ENCODE measurements around the gene TMC5. TPM values are rescaled to one million over a fixed set of nuclear protein-coding genes. Genes with fewer than 3 reads are reported as not detected.
"Not testable (repeated sequence)": the region's sequence is repeated elsewhere in the genome, so short reads cannot be mapped to it uniquely, and the experiment has no call there.

Gene TMC5, protein sequence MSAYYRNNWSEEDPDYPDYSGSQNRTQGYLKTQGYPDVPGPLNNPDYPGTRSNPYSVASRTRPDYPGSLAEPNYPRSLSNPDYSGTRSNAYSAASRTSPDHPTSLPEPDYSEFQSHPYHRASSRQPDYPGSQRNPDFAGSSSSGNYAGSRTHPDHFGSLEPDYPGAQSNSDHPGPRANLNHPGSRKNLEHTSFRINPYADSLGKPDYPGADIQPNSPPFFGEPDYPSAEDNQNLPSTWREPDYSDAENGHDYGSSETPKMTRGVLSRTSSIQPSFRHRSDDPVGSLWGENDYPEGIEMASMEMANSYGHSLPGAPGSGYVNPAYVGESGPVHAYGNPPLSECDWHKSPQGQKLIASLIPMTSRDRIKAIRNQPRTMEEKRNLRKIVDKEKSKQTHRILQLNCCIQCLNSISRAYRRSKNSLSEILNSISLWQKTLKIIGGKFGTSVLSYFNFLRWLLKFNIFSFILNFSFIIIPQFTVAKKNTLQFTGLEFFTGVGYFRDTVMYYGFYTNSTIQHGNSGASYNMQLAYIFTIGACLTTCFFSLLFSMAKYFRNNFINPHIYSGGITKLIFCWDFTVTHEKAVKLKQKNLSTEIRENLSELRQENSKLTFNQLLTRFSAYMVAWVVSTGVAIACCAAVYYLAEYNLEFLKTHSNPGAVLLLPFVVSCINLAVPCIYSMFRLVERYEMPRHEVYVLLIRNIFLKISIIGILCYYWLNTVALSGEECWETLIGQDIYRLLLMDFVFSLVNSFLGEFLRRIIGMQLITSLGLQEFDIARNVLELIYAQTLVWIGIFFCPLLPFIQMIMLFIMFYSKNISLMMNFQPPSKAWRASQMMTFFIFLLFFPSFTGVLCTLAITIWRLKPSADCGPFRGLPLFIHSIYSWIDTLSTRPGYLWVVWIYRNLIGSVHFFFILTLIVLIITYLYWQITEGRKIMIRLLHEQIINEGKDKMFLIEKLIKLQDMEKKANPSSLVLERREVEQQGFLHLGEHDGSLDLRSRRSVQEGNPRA
- total RNA-seq: 68.7 TPM
- long read RNA-seq, full-length matches to known transcripts: 15 of 66 reads
- long read RNA-seq, partial matches to known transcripts: 21 of 66 reads
- long read RNA-seq, other reads (novel, unspliced or antisense): 30 of 66 reads

DNA sequence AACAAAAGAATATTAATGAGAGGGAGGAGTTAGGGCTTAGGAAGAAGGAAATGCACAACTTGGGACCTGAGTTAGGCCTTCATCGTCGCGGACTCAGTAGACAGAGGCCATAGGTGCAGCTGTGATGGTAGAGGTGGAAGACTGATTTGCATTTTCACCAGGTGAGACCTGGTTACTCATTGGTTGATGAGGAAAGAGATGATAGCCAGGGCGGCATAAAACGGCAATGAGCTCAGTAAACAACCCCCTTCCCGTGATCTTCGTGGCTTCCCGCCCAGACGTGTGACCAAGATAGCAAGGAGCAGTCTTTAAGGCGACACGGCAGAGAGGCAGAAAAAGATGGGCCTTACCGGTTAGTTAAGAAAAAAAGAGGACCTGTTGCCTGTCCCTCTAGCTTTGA, at the start of gene TMC5:
TMC5 (plus strand) TSS at position 244 of the 400 bp plus-strand sequence. CDS start 22,156 bp downstream, outside the sequence.
- Histone ChIP-seq H3K36me3 (no peaks in the 10 kb centered on the region), H3K4me1 (no peaks in the 10 kb centered on the region), H3K9me3 (no peaks in the 10 kb centered on the region), H3K4me3 (peak within 1 kb of the TSS; percentile 32), H3K27ac (peak within 1 kb of the TSS; percentile 3), H3K27me3 (no peaks in the 10 kb centered on the region)
- DNase-seq: no peak
- intact Hi-C loops (cut with DNase I): no loop called here
- TF ChIP-seq, protein P1, sequence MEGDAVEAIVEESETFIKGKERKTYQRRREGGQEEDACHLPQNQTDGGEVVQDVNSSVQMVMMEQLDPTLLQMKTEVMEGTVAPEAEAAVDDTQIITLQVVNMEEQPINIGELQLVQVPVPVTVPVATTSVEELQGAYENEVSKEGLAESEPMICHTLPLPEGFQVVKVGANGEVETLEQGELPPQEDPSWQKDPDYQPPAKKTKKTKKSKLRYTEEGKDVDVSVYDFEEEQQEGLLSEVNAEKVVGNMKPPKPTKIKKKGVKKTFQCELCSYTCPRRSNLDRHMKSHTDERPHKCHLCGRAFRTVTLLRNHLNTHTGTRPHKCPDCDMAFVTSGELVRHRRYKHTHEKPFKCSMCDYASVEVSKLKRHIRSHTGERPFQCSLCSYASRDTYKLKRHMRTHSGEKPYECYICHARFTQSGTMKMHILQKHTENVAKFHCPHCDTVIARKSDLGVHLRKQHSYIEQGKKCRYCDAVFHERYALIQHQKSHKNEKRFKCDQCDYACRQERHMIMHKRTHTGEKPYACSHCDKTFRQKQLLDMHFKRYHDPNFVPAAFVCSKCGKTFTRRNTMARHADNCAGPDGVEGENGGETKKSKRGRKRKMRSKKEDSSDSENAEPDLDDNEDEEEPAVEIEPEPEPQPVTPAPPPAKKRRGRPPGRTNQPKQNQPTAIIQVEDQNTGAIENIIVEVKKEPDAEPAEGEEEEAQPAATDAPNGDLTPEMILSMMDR (IDR thresholded peaks at IDR 0.05): no peak
- ATAC-seq: peak; percentile 53

DNA sequence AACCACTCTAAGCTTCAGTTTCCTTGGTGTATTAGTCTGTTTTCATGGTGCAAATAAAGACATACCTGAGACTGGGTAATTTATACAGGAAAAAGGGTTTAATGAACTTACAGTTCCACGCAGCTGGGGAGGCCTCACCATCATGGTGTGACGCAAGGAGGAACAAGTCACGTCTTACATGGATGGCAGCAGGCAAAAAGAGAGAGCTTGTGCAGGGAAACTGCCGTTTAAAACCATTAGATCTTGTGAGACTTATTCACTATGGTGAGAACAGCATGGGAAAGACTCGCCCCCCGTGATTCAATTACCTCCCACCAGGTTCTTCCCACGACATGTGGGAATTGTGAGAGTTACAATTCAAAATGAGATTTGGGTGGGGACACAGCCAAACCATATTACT, 45.1 kb upstream of the TMC5 start:
- intact Hi-C loops (cut with DNase I): loop anchor here (10.0 kb wide), 1 partner anchor 288 kb away; no protein-coding TSS in a partner anchor
- H3K27ac ChIP-seq, H3K27me3 ChIP-seq, H3K36me3 ChIP-seq, H3K4me1 ChIP-seq, ATAC-seq, H3K4me3 ChIP-seq, H3K9me3 ChIP-seq, DNase-seq: not testable (repeated sequence)

DNA sequence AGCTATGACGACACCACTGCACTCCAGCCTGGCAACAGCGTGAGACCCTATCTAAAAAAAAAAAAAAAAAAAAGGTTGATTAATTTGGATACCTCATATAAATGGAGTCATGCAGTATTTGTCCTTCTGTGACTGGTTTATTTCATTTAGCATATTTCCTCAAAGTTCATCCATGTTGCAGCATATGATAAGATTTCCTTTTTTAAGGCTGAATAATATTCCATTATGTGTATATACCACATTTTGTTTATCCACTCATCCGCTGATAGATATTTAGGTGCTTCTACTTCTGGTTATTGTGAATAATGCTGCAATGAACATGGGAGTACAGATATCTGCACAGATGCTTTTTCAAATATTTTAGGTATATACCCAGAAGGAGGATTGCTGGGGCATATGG, 43.3 kb upstream of the TMC5 start:
- H3K4me1 ChIP-seq: no peaks in the 10 kb centered on the region
- no peaks in the 10 kb centered on the region for H3K27me3 ChIP-seq
- no peak for DNase-seq
- no peak overlapping the region for H3K4me3 ChIP-seq
- no peaks in the 10 kb centered on the region for H3K36me3 ChIP-seq
- no peaks in the 10 kb centered on the region for H3K9me3 ChIP-seq
- intact Hi-C loops (cut with DNase I): loop anchor here (10.0 kb wide), 1 partner anchor 290 kb away; no protein-coding TSS in a partner anchor
- no peak overlapping the region for H3K27ac ChIP-seq
- TF ChIP-seq, protein P1 (IDR thresholded peaks at IDR 0.05): no peak
- ATAC-seq: no peak

DNA sequence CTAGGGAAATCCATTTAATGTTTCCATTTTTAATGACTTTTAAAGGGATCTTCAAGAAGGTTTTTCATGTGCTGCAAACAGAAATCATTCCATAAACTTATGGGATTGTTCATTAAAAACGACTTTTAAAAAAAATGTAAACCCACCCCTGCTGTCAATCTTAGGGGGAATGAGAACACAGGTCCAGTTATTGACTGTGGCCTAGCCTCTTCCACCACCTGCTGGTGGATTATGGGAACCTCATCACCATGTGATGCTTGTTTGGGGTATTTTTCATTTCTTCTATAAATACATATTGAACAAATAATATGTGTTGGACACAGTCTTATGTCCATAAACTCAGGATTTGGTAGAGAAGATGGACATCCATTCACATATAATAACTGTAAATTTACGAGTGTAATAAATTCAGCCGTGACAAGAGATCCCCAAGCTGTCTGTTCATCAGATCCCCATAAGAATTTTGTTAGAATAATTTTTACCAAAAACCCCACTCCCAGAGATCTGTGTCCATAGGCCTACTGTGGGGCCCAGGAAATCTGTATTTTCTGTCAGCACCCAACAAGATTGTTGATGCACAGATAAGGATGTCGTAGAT, 42.0 kb upstream of the TMC5 start:
- peaks cover 10% of the 10 kb centered on the region for H3K4me1 ChIP-seq
- DNase-seq: no peak

DNA sequence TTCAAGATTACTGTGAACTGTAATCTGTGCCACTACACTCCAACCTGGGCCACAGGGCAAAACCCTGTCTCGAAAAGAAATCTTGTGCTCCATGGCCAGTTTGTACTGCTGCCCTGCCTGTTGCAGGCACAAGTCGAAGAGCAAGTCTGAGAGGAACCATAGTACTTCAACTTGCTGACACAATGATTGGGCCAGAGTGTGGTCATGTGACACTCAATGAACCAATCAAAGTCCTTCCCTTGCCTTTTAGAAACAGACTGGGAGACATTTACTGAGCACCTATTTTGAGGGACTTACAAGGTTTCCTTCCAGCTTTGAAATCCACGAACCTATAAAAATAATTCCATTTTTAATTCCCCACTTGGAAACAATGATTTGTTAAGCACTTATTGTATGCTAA, 39.8 kb upstream of the TMC5 start:
- DNase-seq: no peak
- H3K4me1 ChIP-seq: peaks cover 12% of the 10 kb centered on the region
- H3K9me3 ChIP-seq: no peaks in the 10 kb centered on the region
- no peak for ATAC-seq
- no peak overlapping the region for H3K27ac ChIP-seq
- no peaks in the 10 kb centered on the region for H3K36me3 ChIP-seq
- TF ChIP-seq, protein P1 (IDR thresholded peaks at IDR 0.05): no peak
- intact Hi-C loops (cut with DNase I): loop anchor here (10.0 kb wide), 1 partner anchor 293 kb away; no protein-coding TSS in a partner anchor
- H3K4me3 ChIP-seq: no peak overlapping the region
- H3K27me3 ChIP-seq: no peaks in the 10 kb centered on the region

More for the DNA sequence above, 42.0 kb upstream of the TMC5 start:
- H3K4me3 ChIP-seq: no peak overlapping the region
- intact Hi-C loops (cut with DNase I): loop anchor here (10.0 kb wide), 1 partner anchor 291 kb away; no protein-coding TSS in a partner anchor
- H3K27me3 ChIP-seq: no peaks in the 10 kb centered on the region
- H3K9me3 ChIP-seq: no peaks in the 10 kb centered on the region
- TF ChIP-seq, protein P1 (IDR thresholded peaks at IDR 0.05): peak; percentile 88
- no peak overlapping the region for H3K27ac ChIP-seq
- peak; percentile 86 for ATAC-seq
- no peaks in the 10 kb centered on the region for H3K36me3 ChIP-seq
